CD4-positive, alpha-beta T cell treated with Interferon alpha-2 for 1 hour (primary cell): ENCODE results near the gene GPR52.
"Not testable (repeated sequence)": the region's sequence is repeated elsewhere in the genome, so short reads cannot be mapped to it uniquely, and the experiment has no call there.

Experiments used
- DNase-seq, 2 donors: peaks; one replicate each; pipeline ENCODE4 v3.0.0-alpha.2; 2020 to 2022

Gene GPR52

DNA sequence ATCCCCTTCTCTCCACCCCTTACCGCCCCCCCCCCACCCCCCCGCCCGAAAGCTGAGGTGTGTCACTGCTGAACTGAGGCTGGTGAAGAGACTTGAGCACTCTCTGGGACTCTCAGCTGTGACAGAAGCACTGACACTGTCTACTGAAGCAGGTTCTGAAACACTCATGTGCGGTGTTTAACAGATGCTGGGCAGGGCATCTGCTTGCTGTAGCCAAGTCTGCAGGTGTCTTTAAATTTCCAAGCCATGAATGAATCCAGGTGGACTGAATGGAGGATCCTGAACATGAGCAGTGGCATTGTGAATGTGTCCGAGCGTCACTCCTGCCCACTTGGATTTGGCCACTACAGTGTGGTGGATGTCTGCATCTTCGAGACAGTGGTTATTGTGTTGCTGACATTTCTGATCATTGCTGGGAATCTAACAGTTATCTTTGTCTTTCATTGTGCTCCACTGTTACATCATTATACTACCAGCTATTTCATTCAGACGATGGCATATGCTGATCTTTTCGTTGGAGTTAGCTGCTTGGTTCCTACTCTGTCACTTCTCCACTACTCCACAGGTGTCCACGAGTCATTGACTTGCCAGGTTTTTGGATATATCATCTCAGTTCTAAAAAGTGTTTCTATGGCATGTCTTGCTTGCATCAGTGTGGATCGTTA lies at the start of gene GPR52:
Gene GPR52 (plus strand): TSS at position 99 of the 665 bp plus-strand sequence. CDS start 148 bp downstream, at position 247.
- no peak for DNase-seq

- DNase-seq: no peak
Observed at GRCh38 chr1:174398246-174398645, 49.5 kb upstream of the GPR52 start.

- DNase-seq: no peak
Observed at GRCh38 chr1:174399211-174399610, 48.6 kb upstream of the GPR52 start.

GRCh38 chr1:174401075-174401474 lies 46.7 kb upstream of the GPR52 start:
- DNase-seq: no peak

GRCh38 chr1:174405219-174405618 lies 42.5 kb upstream of the GPR52 start:
- no peak for DNase-seq

- no peak for DNase-seq
Observed at GRCh38 chr1:174406421-174406820, 41.3 kb upstream of the GPR52 start.

- no peak for DNase-seq
Observed at GRCh38 chr1:174407665-174408064, 40.1 kb upstream of the GPR52 start.

DNA sequence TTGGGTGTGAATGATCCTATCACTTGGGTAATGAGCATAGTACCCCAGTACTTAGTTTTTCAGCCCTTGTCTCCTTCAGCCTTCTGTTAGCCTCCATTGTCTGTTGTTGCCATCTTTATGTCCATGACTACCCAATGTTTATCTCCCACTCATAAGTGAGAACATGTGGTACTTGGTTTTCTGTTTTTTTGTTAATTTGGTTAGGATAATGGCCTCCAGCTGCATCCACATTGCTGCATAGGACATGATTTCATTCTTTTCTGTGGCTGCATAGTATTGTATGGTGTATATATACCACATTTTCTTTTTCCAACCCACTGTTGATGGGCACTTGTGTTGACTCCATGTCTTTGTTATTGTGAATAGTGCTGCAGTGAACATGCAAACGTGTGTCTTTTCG lies 39.6 kb upstream of the GPR52 start:
- DNase-seq: no peak

DNA sequence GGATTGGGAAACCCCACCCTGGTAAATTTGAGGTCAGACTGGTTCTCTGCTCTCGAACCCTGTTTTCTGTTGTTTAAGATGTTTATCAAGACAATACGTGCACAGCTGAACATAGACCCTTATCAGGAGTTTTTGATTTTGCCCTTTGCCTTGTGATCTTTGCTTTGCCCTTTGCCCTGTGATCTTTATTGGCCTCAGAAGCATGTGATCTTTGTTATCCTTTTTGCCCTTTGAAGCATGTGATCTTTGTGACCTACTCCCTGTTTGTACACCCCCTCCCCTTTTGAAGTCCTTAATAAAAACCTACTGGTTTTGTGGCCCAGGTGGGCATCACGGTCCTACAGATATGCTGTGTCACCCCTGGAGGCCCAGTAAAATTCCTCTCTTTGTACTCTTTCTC lies 38.0 kb upstream of the GPR52 start:
- not testable (repeated sequence) for DNase-seq

DNA sequence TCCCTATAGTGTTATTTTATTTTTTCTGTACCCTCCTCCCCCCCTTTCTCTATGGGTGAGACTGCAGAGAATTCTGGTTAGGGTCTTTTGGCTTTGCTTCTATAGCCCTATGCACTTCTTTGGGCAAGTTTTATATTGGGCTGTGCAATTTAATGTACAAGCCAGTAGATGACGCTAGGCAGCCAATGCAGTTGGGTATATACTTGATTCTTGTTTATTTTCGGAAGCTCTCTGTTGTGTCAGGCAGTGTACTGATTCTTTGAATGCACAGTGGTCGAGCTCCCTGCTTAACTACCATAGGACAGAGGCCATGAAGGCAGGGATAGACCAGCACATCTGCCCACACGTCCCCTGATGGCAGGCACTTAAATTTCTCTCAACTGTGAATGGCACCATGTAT lies 34.1 kb upstream of the GPR52 start:
- DNase-seq: no peak

DNA sequence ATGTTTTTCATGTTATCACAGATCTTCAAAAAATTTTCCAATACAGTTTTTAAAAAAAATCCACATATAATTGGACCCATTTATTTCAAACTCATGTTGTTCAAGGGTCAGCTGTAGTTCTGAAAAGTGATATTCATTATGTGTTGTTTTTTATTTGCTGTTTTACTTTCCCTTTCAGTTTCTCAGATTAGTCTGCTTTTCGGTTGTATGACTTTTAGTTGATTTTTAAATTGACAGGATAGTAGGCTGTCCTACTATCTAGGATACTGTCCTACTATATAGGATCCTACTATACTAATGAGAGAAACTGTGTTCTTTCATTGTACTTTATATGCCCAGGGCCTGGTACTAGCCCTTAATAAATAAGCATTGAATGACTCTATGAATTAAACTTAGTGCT lies 33.6 kb upstream of the GPR52 start:
- DNase-seq: peak in 1 of 2 donors; percentile 6

DNA sequence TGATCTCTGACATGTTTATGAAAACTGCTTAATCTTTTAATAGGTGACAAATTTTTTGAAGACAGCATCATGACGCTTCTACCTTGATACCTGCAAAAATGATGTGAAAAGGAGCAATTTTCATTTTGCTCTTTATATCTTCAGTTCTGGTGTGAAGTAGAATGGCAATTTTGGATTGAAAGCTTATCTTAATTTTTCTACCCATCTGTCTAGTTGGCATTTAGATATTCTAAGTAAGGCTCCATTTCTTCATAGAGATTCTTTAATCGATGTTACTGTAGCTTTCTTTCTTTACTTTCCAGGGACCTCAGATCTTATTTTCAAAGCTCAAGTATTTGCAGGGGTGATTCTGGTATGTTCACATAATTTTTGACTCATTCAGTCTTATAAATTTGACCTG lies 32.3 kb upstream of the GPR52 start:
- no peak for DNase-seq

- DNase-seq: no peak
Observed at GRCh38 chr1:174417921-174418320, 29.8 kb upstream of the GPR52 start.

DNA sequence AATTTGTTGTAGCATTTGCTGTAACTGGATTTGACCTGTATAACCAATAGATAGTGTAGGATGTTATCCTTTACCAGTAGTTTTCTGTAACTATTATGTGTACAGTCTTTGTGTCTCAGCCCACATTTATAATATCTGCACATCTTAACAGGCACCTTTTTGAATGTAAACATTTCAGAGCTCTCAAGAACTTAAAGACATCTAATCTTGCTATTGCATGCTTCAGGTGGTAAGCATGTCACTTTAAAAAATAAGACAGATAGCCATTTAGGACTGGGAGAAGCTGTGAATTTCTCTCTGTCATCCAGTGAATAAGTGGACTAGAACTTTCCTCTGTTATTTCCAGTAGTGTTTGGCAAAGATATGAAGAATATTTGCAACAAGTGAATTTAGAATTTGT lies 22.6 kb upstream of the GPR52 start:
- DNase-seq: no peak

GRCh38 chr1:174426153-174426552 lies 21.6 kb upstream of the GPR52 start:
- DNase-seq: no peak

- DNase-seq: no peak
Observed at GRCh38 chr1:174428033-174428432, 19.7 kb upstream of the GPR52 start.

- no peak for DNase-seq
Observed at GRCh38 chr1:174428739-174429138, 19.0 kb upstream of the GPR52 start.

DNA sequence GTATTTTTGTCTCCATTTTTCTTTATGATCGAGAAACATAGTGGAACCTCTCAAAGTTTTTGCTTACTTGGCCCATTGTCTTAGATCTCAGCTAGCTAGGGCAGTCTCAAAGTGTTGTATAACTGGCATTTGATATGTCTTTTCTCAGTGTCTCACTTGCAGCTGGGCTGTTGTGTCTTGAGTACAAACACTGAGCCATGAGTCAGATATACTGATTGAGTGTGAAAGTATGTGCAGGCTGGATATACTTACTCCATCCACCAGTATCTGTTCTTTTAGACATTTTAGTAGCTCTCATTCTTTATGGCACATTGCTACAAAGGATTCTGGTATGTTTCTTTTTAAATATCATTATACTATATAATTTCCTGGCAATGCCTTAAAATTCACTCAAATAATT lies 14.3 kb upstream of the GPR52 start:
- no peak for DNase-seq

DNA sequence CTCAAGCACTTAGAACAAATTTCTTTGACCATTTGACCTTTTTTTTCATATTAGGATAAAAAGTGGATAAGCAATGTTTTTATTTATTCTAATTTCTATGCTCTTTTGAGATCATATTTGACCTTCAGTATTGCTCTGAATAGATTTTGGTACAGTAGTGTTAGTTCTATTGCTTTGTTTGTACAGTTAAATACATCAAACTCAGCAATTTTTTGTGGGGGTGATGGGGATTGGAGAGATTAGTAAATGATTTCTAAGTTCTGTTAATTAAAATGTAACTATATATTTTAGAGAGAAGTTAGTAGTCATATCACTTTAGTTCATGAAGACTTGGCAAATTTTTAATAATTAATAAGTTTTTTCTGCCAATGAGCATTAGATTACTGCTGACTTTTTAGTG lies 2.4 kb upstream of the GPR52 start:
- DNase-seq: no peak

- DNase-seq: no peak
Observed at GRCh38 chr1:174445817-174446216, 1.9 kb upstream of the GPR52 start.

DNA sequence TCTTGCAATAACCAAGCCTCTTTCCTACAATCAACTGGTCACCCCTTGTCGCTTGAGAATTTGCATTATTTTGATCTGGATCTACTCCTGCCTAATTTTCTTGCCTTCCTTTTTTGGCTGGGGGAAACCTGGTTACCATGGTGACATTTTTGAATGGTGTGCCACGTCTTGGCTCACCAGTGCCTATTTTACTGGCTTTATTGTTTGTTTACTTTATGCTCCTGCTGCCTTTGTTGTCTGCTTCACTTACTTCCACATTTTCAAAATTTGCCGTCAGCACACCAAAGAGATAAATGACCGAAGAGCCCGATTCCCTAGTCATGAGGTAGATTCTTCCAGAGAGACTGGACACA lies 743 bp downstream of the GPR52 start:
- no peak for DNase-seq

GRCh38 chr1:174448974-174449373 lies 1.2 kb downstream of the GPR52 start:
- DNase-seq: no peak

DNA sequence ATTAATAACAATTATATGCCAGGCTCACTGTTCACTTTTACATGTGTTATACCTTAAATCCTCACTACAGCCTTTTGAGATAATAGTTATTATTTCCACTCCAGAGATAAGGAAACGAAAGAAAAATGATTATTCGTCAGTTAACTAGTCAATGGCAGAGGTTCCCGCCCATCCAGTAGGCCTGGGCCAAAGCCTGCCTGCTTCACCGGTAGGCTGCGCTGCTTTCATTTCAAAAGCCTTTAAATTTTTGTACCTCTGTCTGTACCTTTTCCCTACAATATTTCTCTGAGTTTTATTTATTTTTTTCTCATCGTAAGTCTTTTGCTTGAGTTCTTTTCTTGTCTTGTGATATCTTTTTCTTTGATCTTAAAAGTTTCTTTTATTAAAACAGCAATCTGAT lies 3.6 kb downstream of the GPR52 start:
- no peak for DNase-seq

DNA sequence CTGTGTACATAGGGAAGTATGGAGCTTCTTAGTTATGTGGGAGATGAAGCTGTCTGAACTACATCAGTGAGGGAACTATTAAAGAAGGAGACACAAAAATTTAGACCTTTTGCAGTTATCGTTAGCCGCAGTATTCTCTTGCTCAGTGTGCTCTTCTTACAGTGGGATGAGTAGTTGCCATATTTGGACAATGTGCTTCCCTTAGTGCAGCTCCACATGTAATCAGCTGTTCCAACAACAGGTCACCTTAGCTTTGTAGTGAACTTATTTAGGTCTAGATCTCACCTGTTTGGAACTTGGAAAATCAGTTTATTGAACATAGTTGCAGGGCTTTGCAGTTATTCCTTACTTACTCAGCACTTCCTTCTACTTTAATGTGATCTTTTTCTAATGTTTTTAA lies 18.1 kb downstream of the GPR52 start:
- DNase-seq: no peak

DNA sequence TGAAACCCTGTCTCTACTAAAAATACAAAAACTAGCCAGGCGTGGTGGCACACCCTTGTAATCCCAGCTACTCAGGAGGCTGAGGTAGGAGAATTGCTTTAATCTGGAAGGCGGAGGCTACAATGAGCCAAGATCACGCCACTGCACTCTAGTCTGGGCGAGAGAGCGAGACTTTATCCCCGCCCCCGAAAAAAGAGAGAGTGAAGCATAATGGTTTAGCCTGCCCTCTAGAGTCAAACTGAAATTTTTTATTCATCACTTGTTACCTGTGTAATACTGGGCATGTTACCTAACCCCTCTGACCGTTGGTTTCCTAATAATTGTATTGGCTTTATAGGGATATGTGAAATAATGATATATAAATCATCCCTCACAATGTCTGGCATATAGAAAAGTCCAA lies 18.8 kb downstream of the GPR52 start:
- DNase-seq: no peak

GRCh38 chr1:174469052-174469451 lies 21.3 kb downstream of the GPR52 start:
- no peak for DNase-seq
